ENCODE data around the gene POC1B.

Gene POC1B

GRCh38 chr12:89424846-89425245, 101.0 kb downstream of the POC1B start:
- Histone ChIP-seq H3K9me2 (ENCODE audit: low read depth, low read length) (no peaks in the 10 kb centered on the region), H3K4me1 (ENCODE audit: insufficient read depth, low read length, severe bottlenecking) (no peaks in the 10 kb centered on the region), H3F3A (ENCODE audit: insufficient read depth, low read length) (no peaks in the 10 kb centered on the region), H3K4me2 (ENCODE audit: low read length) (no peak overlapping the region), H3K4me3 (ENCODE audit: low read depth, low read length, poor library complexity, severe bottlenecking) (no peak overlapping the region), H2AFZ (ENCODE audit: low read length) (no peak overlapping the region), H4K20me1 (ENCODE audit: insufficient read depth, low read length) (no peaks in the 10 kb centered on the region), H3K27ac (ENCODE audit: low read depth, low read length, poor library complexity, severe bottlenecking) (no peak overlapping the region), H3K27me3 (ENCODE audit: insufficient read depth, low read length) (no peaks in the 10 kb centered on the region), H3K9ac (ENCODE audit: low read length) (no peak overlapping the region), H3K36me3 (ENCODE audit: insufficient read depth, low read length) (no peaks in the 10 kb centered on the region), H3K9me3 (ENCODE audit: low read length) (no peaks in the 10 kb centered on the region), H3K79me2 (ENCODE audit: insufficient read depth, low read length) (no peaks in the 10 kb centered on the region)
- no peak for TF ChIP-seq EZH2 (IDR thresholded peaks at IDR 0.05; ENCODE audit: borderline replicate concordance, low read length)

- H3K27ac ChIP-seq (ENCODE audit: low read depth, low read length, poor library complexity, severe bottlenecking): no peak overlapping the region
These were observed 101.5 kb downstream of the POC1B start for GRCh38 chr12:89424389-89424788.

GRCh38 chr12:89421092-89421835, 104.6 kb downstream of the POC1B start:
- no peaks in the 10 kb centered on the region for H3K36me3 ChIP-seq (ENCODE audit: insufficient read depth, low read length)
- H3K27ac ChIP-seq (ENCODE audit: low read depth, low read length, poor library complexity, severe bottlenecking): no peak overlapping the region
- TF ChIP-seq EZH2 (IDR thresholded peaks at IDR 0.05; ENCODE audit: borderline replicate concordance, low read length): no peak
- no peak for TF ChIP-seq CTCF (IDR thresholded peaks at IDR 0.05; ENCODE audit: low read length)
- no peaks in the 10 kb centered on the region for H3F3A ChIP-seq (ENCODE audit: insufficient read depth, low read length)
- no peaks in the 10 kb centered on the region for H3K9me2 ChIP-seq (ENCODE audit: low read depth, low read length)
- H3K79me2 ChIP-seq (ENCODE audit: insufficient read depth, low read length): no peaks in the 10 kb centered on the region
- H3K9ac ChIP-seq (ENCODE audit: low read length): no peak overlapping the region
- no peak overlapping the region for H3K4me2 ChIP-seq (ENCODE audit: low read length)
- H3K4me1 ChIP-seq (ENCODE audit: insufficient read depth, low read length, severe bottlenecking): no peaks in the 10 kb centered on the region
- no peak overlapping the region for H3K4me3 ChIP-seq (ENCODE audit: low read depth, low read length, poor library complexity, severe bottlenecking)
- no peak overlapping the region for H2AFZ ChIP-seq (ENCODE audit: low read length)
- no peaks in the 10 kb centered on the region for H3K27me3 ChIP-seq (ENCODE audit: insufficient read depth, low read length)
- H4K20me1 ChIP-seq (ENCODE audit: insufficient read depth, low read length): no peaks in the 10 kb centered on the region
- H3K9me3 ChIP-seq (ENCODE audit: low read length): no peaks in the 10 kb centered on the region

More at GRCh38 chr12:89424389-89424788, 101.5 kb downstream of the POC1B start:
- no peaks in the 10 kb centered on the region for H3F3A ChIP-seq (ENCODE audit: insufficient read depth, low read length)
- H3K4me1 ChIP-seq (ENCODE audit: insufficient read depth, low read length, severe bottlenecking): no peaks in the 10 kb centered on the region
- H3K27me3 ChIP-seq (ENCODE audit: insufficient read depth, low read length): no peaks in the 10 kb centered on the region
- H3K79me2 ChIP-seq (ENCODE audit: insufficient read depth, low read length): no peaks in the 10 kb centered on the region
- no peak overlapping the region for H3K4me2 ChIP-seq (ENCODE audit: low read length)
- H3K9me2 ChIP-seq (ENCODE audit: low read depth, low read length): no peaks in the 10 kb centered on the region
- H3K4me3 ChIP-seq (ENCODE audit: low read depth, low read length, poor library complexity, severe bottlenecking): no peak overlapping the region
- TF ChIP-seq CTCF (IDR thresholded peaks at IDR 0.05; ENCODE audit: low read length) (no peak), EZH2 (IDR thresholded peaks at IDR 0.05; ENCODE audit: borderline replicate concordance, low read length) (no peak)
- H3K36me3 ChIP-seq (ENCODE audit: insufficient read depth, low read length): no peaks in the 10 kb centered on the region
- H3K9ac ChIP-seq (ENCODE audit: low read length): no peak overlapping the region
- no peaks in the 10 kb centered on the region for H3K9me3 ChIP-seq (ENCODE audit: low read length)
- no peak overlapping the region for H2AFZ ChIP-seq (ENCODE audit: low read length)
- H4K20me1 ChIP-seq (ENCODE audit: insufficient read depth, low read length): no peaks in the 10 kb centered on the region

Measured in OCI-LY1 (cell line).